Esophagus squamous epithelium (tissue), 5 donors: Measurements from ENCODE around the gene ABCB8. TPM values are rescaled to one million over a fixed set of nuclear protein-coding genes. Genes with fewer than 3 reads are reported as not detected.
A peak's percentile ranks its signal among the peaks of the same experiment; 100 is the strongest.

Experiments
- DNase-seq: peaks from one replicate; lab custom pipeline; 2025; lab: John Stamatoyannopoulos, UW
- H3K27ac ChIP-seq, 4 donors: fragments of 200-600 bp; sonication (generic); one replicate each; pipeline ENCODE4 v1.5.1; 2016 to 2019; ENCODE audit warnings: mild to moderate bottlenecking in 1 of 4
- H3K27me3 ChIP-seq, 4 donors: fragments of 200-600 bp; sonication (generic); 1 replicate in 3 of 4; 2 replicates in 1 of 4; pipeline versions ENCODE4 v1.5.1 to v1.6.0; 2017 to 2021; ENCODE audit warnings: antibody characterized with exemption in 1 of 4
- H3K36me3 ChIP-seq, 3 donors: fragments of 200-600 bp; sonication (generic); one replicate each; pipeline ENCODE4 v1.5.1; 2016 to 2019
- H3K4me1 ChIP-seq, 3 donors: fragments of 200-600 bp; sonication (generic); one replicate each; pipeline ENCODE4 v1.5.1; 2017 to 2019
- H3K4me3 ChIP-seq, 4 donors: fragments of 200-600 bp; sonication (generic); 1 replicate in 3 of 4; 2 replicates in 1 of 4; pipeline ENCODE4 v1.5.1; 2016 to 2019; ENCODE audit warnings: mild to moderate bottlenecking in 2 of 4, moderate library complexity in 1 of 4
- H3K9me3 ChIP-seq, 3 donors: fragments of 200-600 bp; sonication (generic); one replicate each; pipeline ENCODE4 v1.5.1; 2016 to 2019
- POLR2A ChIP-seq, 4 donors: fragments of 450-650 bp; IDR thresholded peaks; one replicate each; pipeline ENCODE4 v1.6.1; 2017; ENCODE audit warnings: antibody characterized with exemption in 4 of 4, mild to moderate bottlenecking in 4 of 4, moderate library complexity in 3 of 4
- WGBS, 2 donors: methylation state at CpG; one replicate each; pipeline ENCODE4 v1.1.5; 2018; 5-methylcytosine and 5-hydroxymethylcytosine counted together
- intact Hi-C: fragments of 100-400 bp; cut with DNase I; formaldehyde crosslinking; loops from one replicate; pipeline ENCODE4 v1.15.0; 2022
- total RNA-seq, 4 donors: library from RNA; depleted of rRNA; stranded (reverse); fragments of >200 nt; gene quantifications; one replicate each; pipeline ENCODE4 v1.1.0, GENCODE V29; 2016
- TF ChIP-seq, protein P1 (sequence below), 6 experiments: fragments of 450-650 bp in 4 of 6; fragments of 200-600 bp in 2 of 6; sonication (generic) in 2 of 6; IDR thresholded peaks; one replicate each; pipeline ENCODE4 v1.5.1; 2016 to 2019; ENCODE audit warnings: antibody characterized with exemption in 6 of 6, mild to moderate bottlenecking in 4 of 6, moderate library complexity in 4 of 6
- donor health status: DM: yes; HTN: yes; CAD: no.

Gene ABCB8
- total RNA-seq, 4 donors from 2014 or later = 23.1 to 41.0 (median 26.1) TPM

DNA sequence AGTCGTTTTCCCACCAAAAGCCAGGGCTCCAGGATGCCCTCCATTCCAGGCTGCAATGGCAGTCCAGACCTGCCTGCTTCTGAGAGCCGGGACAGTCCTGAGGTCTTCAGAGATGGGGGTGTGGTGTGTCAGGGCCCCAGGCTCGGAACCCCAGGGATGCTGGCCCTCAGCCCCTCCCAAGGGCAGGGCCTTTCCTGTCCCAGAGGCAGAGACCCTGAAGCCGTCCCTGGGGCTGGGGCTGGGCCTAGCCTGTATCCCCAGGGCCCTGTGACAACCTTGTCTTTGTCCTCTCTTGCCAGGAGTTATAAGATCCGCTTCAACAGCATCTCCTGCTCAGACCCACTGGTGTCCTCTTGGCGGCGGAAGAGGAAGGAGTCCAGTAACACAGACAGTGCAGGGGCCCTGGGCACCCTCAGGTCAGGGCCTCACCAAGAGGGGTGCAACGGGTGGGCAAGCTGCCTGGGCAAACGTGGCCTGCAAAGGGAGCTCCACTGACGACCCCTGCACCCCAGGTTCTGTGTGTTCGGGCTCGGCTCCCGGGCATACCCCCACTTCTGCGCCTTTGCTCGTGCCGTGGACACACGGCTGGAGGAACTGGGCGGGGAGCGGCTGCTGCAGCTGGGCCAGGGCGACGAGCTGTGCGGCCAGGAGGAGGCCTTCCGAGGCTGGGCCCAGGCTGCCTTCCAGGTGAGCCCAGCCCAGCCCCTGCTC lies 21.5 kb upstream of the ABCB8 start:
- H3K27me3 ChIP-seq = peaks cover 0 to 50% (median 0%) of the 10 kb centered on the region in 4 donors
- H3K4me1 ChIP-seq = peaks cover 3 to 52% (median 26%) of the 10 kb centered on the region in 3 donors

DNA sequence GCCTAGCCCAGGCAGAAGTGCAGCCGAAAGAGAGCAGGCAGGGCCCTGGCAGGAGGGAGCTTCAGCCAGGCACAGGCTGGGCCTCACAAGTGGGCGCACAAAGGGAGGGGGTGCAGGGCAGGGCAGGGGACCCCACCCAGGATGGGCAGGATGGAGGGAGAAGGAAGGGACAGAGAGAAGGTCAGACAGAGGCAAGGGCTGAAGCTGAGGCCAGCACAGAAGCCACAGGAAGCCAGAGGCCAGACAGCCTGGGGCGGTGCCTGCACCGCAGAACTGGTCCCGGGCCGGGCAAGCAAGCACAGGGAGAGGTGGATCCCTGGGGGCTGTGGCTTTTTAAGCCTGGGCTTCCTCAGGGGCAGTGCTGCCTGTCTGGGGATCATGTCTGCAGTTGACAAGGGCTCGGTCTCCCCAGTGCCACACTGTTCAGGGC lies 20.8 kb upstream of the ABCB8 start:
- H3K27ac ChIP-seq = peak overlapping the region in 2 of 4 donors; percentile 26 to 37
- no peak overlapping the region for H3K4me3 ChIP-seq
- peaks cover 3 to 59% (median 26%) of the 10 kb centered on the region in 3 donors for H3K4me1 ChIP-seq
- H3K27me3 ChIP-seq = peaks cover 0 to 55% (median 0%) of the 10 kb centered on the region in 4 donors
- no peaks in the 10 kb centered on the region for H3K36me3 ChIP-seq
- no peak for TF ChIP-seq POLR2A (IDR thresholded peaks at IDR 0.05)
- TF ChIP-seq, protein P1, sequence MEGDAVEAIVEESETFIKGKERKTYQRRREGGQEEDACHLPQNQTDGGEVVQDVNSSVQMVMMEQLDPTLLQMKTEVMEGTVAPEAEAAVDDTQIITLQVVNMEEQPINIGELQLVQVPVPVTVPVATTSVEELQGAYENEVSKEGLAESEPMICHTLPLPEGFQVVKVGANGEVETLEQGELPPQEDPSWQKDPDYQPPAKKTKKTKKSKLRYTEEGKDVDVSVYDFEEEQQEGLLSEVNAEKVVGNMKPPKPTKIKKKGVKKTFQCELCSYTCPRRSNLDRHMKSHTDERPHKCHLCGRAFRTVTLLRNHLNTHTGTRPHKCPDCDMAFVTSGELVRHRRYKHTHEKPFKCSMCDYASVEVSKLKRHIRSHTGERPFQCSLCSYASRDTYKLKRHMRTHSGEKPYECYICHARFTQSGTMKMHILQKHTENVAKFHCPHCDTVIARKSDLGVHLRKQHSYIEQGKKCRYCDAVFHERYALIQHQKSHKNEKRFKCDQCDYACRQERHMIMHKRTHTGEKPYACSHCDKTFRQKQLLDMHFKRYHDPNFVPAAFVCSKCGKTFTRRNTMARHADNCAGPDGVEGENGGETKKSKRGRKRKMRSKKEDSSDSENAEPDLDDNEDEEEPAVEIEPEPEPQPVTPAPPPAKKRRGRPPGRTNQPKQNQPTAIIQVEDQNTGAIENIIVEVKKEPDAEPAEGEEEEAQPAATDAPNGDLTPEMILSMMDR (IDR thresholded peaks at IDR 0.05) = no peak
- no peak for DNase-seq
- H3K9me3 ChIP-seq = no peaks in the 10 kb centered on the region
- intact Hi-C loops = no loop called here
- 50 to 88% methylated on average over 2 to 4 of the region's 7 CpGs for WGBS, 2 donors

More for the DNA sequence above, 21.5 kb upstream of the ABCB8 start:
- Histone ChIP-seq H3K27ac (peak overlapping the region in 2 of 4 donors; percentile 26 to 28), H3K36me3 (no peaks in the 10 kb centered on the region), H3K4me3 (no peak overlapping the region), H3K9me3 (no peaks in the 10 kb centered on the region)
- no peak for TF ChIP-seq POLR2A (IDR thresholded peaks at IDR 0.05)
- TF ChIP-seq, protein P1 (IDR thresholded peaks at IDR 0.05) = no peak
- WGBS, 2 donors = 50 to 76% methylated on average over 1 to 15 of the region's 23 CpGs
- intact Hi-C loops = no loop called here
- DNase-seq = no peak

DNA sequence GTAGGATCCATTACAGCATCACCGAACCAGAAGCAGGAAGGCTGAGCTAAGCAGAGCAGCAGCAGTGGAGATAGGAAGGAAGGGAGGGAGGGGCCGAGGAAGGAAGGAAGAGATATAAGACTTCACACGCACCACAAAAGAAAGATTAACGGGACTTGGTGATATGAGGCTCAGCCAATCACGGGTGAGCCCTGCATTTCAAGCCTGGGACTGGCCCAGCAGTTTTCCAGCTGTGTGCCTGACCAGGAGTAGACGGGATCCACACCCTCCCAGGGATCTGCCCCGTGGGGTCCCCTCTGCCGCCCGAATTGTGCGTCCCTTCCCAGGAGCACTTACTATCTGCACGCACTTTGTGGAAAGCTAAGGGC lies 20.1 kb upstream of the ABCB8 start:
- Histone ChIP-seq H3K9me3 (no peaks in the 10 kb centered on the region), H3K27me3 (peaks cover 0 to 62% (median 2%) of the 10 kb centered on the region in 4 donors), H3K27ac (peak overlapping the region in 2 of 4 donors; percentile 26 to 37), H3K36me3 (no peaks in the 10 kb centered on the region), H3K4me3 (peak overlapping the region in 1 of 4 donors; percentile 37), H3K4me1 (peaks cover 6 to 65% (median 29%) of the 10 kb centered on the region in 3 donors)
- TF ChIP-seq, protein P1 (IDR thresholded peaks at IDR 0.05) = no peak
- TF ChIP-seq POLR2A (IDR thresholded peaks at IDR 0.05) = no peak
- intact Hi-C loops = no loop called here
- 16 to 19% methylated on average over 7 to 10 of the region's 11 CpGs for WGBS, 2 donors
- no peak for DNase-seq

DNA sequence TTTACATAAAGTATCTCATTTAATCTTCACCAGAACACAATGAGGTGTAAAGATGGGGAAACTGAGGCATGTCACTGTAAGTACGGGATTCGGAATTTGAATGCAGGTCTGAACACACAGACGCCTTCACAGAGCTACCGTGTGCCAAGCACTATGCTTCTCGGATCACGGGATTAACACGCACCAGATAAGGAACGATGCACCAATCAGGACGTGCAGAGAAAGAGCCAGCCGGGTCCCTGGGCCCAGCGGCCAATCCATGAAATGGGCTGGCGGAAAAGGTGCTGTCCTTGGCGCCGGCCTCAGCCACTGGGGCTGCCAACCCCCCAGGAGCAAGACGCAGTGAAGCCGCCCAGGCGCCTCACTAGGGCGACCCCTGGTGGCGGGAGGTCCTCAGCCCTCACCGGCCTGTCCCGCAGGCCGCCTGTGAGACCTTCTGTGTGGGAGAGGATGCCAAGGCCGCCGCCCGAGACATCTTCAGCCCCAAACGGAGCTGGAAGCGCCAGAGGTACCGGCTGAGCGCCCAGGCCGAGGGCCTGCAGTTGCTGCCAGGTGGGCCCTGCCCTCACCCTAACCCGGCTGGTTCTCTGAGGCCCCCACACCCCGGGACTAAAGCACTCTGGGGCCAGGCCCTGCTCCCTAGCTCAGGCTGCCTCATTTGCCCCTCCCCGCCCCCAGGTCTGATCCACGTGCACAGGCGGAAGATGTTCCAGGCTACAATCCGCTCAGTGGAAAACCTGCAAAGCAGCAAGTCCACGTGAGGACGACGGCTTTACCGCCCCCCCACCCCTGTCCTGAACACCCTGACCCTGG lies 19.5 kb upstream of the ABCB8 start:
- TF ChIP-seq, protein P1 (IDR thresholded peaks at IDR 0.05) = peak; percentile 47 to 79 (median 65)
- TF ChIP-seq POLR2A (IDR thresholded peaks at IDR 0.05) = no peak
- WGBS, 2 donors = 44 to 55% methylated on average over 13 to 23 of the region's 40 CpGs
- Histone ChIP-seq H3K4me3 (peak overlapping the region in 2 of 4 donors; percentile 23 to 37), H3K9me3 (no peaks in the 10 kb centered on the region), H3K27ac (peak overlapping the region in 2 of 4 donors; percentile 26 to 37), H3K4me1 (peaks cover 12 to 71% (median 35%) of the 10 kb centered on the region in 3 donors), H3K36me3 (no peaks in the 10 kb centered on the region), H3K27me3 (peaks cover 0 to 68% (median 4%) of the 10 kb centered on the region in 4 donors)
- no peak for DNase-seq
- intact Hi-C loops = no loop called here
